Uterus (tissue), 2 donors: ENCODE measurements around the gene C16orf95.

Experiments
- CTCF ChIP-seq, 4 experiments: fragments of 200-600 bp in 2 of 4; fragments of 450-650 bp in 2 of 4; sonication (generic) in 2 of 4; IDR thresholded peaks; one replicate each; pipeline ENCODE4 v1.5.1; 2016 to 2019; ENCODE audit warnings: antibody characterized with exemption in 4 of 4, mild to moderate bottlenecking in 2 of 4, moderate library complexity in 1 of 4
- POLR2A ChIP-seq, 2 donors: fragments of 450-650 bp; IDR thresholded peaks; one replicate each; pipeline ENCODE4 v1.6.1; 2016; ENCODE audit warnings: antibody characterized with exemption in 2 of 2, mild to moderate bottlenecking in 1 of 2, moderate library complexity in 1 of 2

DNA sequence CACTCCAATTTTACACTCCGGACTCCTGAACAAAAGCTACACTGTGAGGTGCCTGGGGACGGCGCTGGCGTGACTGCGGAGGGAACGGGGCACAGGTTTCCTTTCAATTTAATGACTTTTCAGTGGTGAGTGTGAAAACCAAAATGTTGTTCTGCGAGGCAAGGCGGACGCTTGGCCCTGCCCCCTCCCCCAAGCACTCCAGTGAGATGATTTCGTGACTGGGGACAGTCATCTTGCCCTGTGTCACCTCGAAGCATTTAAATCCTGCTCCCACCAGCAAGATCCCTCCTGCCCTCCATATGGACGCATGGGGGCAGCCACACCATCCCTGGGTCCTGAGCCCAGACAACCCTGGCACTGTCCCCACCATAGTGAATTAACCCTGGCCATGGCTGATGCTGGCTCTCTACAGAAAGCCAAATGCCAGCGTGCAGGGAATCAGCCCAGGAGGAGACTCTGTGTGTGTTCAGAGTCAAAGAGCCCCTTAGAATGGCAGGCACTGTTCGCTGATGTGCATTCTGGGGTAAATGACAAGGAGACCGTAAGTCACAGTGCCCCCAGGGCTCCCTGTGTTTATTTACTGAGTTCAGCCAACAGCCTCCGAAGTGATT, 41.0 kb downstream of the C16orf95 start:
- TF ChIP-seq CTCF (IDR thresholded peaks at IDR 0.05), result no peak
- no peak for TF ChIP-seq POLR2A (IDR thresholded peaks at IDR 0.05)
